Measurements from ENCODE around the gene TAF8. TPM values are rescaled to one million over a fixed set of nuclear protein-coding genes. Genes with fewer than 3 reads are reported as not detected.

Gene TAF8
- total RNA-seq, 4 donors from 2014 or later = 15.8 to 24.0 (median 18.9) TPM

- no peak for TF ChIP-seq CTCF (IDR thresholded peaks at IDR 0.05)
- TF ChIP-seq POLR2A (IDR thresholded peaks at IDR 0.05) = no peak
- WGBS, 2 donors = 93 to 95% methylated on average over 5 of the region's 5 CpGs
These were observed 9.4 kb downstream of the TAF8 start for GRCh38 chr6:42059743-42060142.

GRCh38 chr6:42066156-42066675 lies 15.9 kb downstream of the TAF8 start:
- TF ChIP-seq POLR2A (IDR thresholded peaks at IDR 0.05) = no peak
- TF ChIP-seq CTCF (IDR thresholded peaks at IDR 0.05) = no peak
- H3K4me3 ChIP-seq (ENCODE audit: low read depth, poor library complexity, severe bottlenecking) = no peak overlapping the region
- intact Hi-C loops (cut with DNase I; ENCODE audit: low total_unique reads) = no loop called here
- 96 to 97% methylated on average over 13 of the region's 13 CpGs for whole genome bisulfite sequencing, 2 donors
- no peak for DNase-seq (ENCODE audit: low spot score in 2 of 2)

More at GRCh38 chr6:42059743-42060142, 9.4 kb downstream of the TAF8 start:
- H3K4me3 ChIP-seq (ENCODE audit: low read depth, poor library complexity, severe bottlenecking) = no peak overlapping the region
- intact Hi-C loops (cut with DNase I; ENCODE audit: low total_unique reads) = no loop called here
- DNase-seq (ENCODE audit: low spot score in 2 of 2) = no peak

GRCh38 chr6:42068173-42068572 lies 17.8 kb downstream of the TAF8 start:
- intact Hi-C loops (cut with DNase I; ENCODE audit: low total_unique reads) = no loop called here
- WGBS, 2 donors = 94 to 97% methylated on average over 7 of the region's 7 CpGs
- DNase-seq (ENCODE audit: low spot score in 2 of 2) = no peak
- H3K4me3 ChIP-seq (ENCODE audit: low read depth, poor library complexity, severe bottlenecking) = no peak overlapping the region
- TF ChIP-seq CTCF (IDR thresholded peaks at IDR 0.05) (no peak), POLR2A (IDR thresholded peaks at IDR 0.05) (no peak)

- no peak for DNase-seq (ENCODE audit: low spot score in 2 of 2)
- intact Hi-C loops (cut with DNase I; ENCODE audit: low total_unique reads) = no loop called here
- 93 to 94% methylated on average over 5 of the region's 5 CpGs for WGBS, 2 donors
- H3K4me3 ChIP-seq (ENCODE audit: low read depth, poor library complexity, severe bottlenecking) = no peak overlapping the region
- TF ChIP-seq POLR2A (IDR thresholded peaks at IDR 0.05) (no peak), CTCF (IDR thresholded peaks at IDR 0.05) (no peak)
These were observed 18.7 kb downstream of the TAF8 start for GRCh38 chr6:42068872-42069522.

GRCh38 chr6:42071881-42072583 lies 21.7 kb downstream of the TAF8 start:
- DNase-seq (ENCODE audit: low spot score in 2 of 2) = no peak
- no peak overlapping the region for H3K4me3 ChIP-seq (ENCODE audit: low read depth, poor library complexity, severe bottlenecking)
- no peak for TF ChIP-seq POLR2A (IDR thresholded peaks at IDR 0.05)
- TF ChIP-seq CTCF (IDR thresholded peaks at IDR 0.05) = no peak
- intact Hi-C loops (cut with DNase I; ENCODE audit: low total_unique reads) = no loop called here
- WGBS, 2 donors = 70 to 77% methylated on average over 6 of the region's 6 CpGs

Measured in lower leg skin (tissue), 4 donors.